Tibial artery (tissue), 4 donors: ENCODE measurements around the gene APCS.

Experiments
- DNase-seq, 2 donors: peaks; one replicate each; pipeline ENCODE4 v3.0.0-alpha.2; 2019
- H3K27ac ChIP-seq, 2 donors: fragments of 200-600 bp; sonication (generic) in 1 of 2; 1 replicate in 1 of 2; 2 replicates in 1 of 2; pipeline ENCODE4 v1.5.1; 2018 to 2019; ENCODE audit warnings: mild to moderate bottlenecking in 1 of 2
- H3K27me3 ChIP-seq, 2 donors: fragments of 200-600 bp; sonication (generic) in 1 of 2; one replicate each; pipeline versions ENCODE4 v1.5.1 to v1.6.0; 2016 to 2019
- H3K36me3 ChIP-seq, 3 donors: fragments of 200-600 bp; sonication (generic) in 2 of 3; one replicate each; pipeline ENCODE4 v1.5.1; 2016 to 2019; ENCODE audit warnings: mild to moderate bottlenecking in 2 of 3
- H3K4me1 ChIP-seq, 4 donors: fragments of 200-600 bp; sonication (generic) in 2 of 4; 1 replicate in 3 of 4; 2 replicates in 1 of 4; pipeline ENCODE4 v1.5.1; 2016 to 2019
- H3K4me3 ChIP-seq, 2 donors: fragments of 200-600 bp; sonication (generic) in 1 of 2; 1 replicate in 1 of 2; 2 replicates in 1 of 2; pipeline ENCODE4 v1.5.1; 2018 to 2019; ENCODE audit warnings: mild to moderate bottlenecking in 2 of 2
- H3K9me3 ChIP-seq, 3 donors: fragments of 200-600 bp; sonication (generic) in 1 of 3; one replicate each; pipeline ENCODE4 v1.5.1; 2016 to 2019
- CTCF ChIP-seq, 2 experiments: fragments of 200-600 bp in 1 of 2; fragments of 450-650 bp in 1 of 2; IDR thresholded peaks; one replicate each; pipeline ENCODE4 v1.5.1; 2017 to 2019; ENCODE audit warnings: antibody characterized with exemption in 2 of 2, mild to moderate bottlenecking in 1 of 2, moderate library complexity in 1 of 2
- intact Hi-C: fragments of 100-400 bp; cut with DNase I; formaldehyde crosslinking; loops from one replicate; pipeline ENCODE4 v1.15.0; 2023; ENCODE audit warnings: low total_unique reads

Gene APCS

DNA sequence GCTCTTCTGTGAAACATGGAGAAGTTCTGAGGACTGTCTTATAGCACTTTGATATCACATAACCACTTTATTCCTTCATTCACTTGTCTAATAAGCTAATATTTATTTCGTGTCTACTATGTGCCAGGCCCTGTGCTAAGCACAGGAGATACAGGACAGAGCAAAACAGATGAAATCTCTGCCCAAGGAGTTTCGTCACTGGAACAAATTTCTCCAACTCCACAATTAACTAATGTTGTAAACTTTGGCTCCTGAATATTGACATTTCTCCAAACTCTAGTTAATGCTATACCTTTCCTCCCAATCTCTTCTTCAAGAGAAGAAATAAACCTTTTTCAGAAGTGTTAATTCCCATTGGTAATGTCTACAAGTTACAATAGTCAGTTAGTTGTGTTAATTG is 27.0 kb upstream of the APCS start:
- no peaks in the 10 kb centered on the region for H3K4me1 ChIP-seq
- no peaks in the 10 kb centered on the region for H3K9me3 ChIP-seq
- H3K4me3 ChIP-seq = no peak overlapping the region
- H3K36me3 ChIP-seq = no peaks in the 10 kb centered on the region
- no peaks in the 10 kb centered on the region for H3K27me3 ChIP-seq
- H3K27ac ChIP-seq = no peak overlapping the region
- no peak for TF ChIP-seq CTCF (IDR thresholded peaks at IDR 0.05)
- intact Hi-C loops = no loop called here
- no peak for DNase-seq

DNA sequence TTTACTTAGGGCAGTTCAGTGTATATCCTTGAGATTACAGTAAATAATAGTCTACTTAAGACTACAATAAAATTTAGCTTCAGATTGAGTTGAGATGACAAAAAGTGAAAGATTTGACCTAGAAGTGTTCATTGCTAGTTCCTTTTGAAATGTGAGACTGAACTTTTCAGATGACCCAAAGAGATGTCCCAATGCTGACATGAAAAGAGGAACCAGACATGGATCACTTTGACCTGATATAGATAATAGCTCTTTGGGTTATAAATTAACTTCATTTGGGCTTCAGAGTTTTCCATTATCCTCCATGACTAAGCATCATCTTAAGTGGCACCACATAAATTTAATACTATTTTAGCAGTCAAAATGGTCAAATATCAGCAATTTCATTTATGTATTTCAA is 26.1 kb upstream of the APCS start:
- intact Hi-C loops = no loop called here
- no peaks in the 10 kb centered on the region for H3K9me3 ChIP-seq
- H3K4me3 ChIP-seq = no peak overlapping the region
- no peak for TF ChIP-seq CTCF (IDR thresholded peaks at IDR 0.05)
- no peaks in the 10 kb centered on the region for H3K36me3 ChIP-seq
- H3K27me3 ChIP-seq = no peaks in the 10 kb centered on the region
- no peak for DNase-seq
- H3K27ac ChIP-seq = no peak overlapping the region
- no peaks in the 10 kb centered on the region for H3K4me1 ChIP-seq

DNA sequence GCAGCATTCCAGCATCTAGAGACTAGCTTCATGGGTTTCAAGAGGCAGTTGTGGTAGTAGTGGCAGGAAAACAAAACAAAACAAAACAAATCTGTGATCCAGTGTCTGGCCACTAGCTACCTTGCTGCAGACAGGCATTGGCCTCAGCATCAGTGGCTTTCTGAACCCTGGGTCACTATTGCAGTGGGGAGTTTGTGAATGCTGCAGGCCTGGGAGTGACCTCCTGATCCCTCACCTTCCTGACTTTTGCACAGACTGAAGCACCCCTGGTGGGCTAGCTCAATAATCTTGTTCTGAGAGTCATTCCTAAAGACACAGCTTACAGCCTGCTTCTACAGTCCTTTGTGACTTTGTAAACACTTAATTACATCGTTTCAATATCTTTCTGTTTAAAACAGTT is 24.9 kb upstream of the APCS start:
- Histone ChIP-seq H3K4me1 (no peaks in the 10 kb centered on the region), H3K36me3 (no peaks in the 10 kb centered on the region), H3K27me3 (no peaks in the 10 kb centered on the region), H3K27ac (no peak overlapping the region), H3K4me3 (no peak overlapping the region), H3K9me3 (no peaks in the 10 kb centered on the region)
- intact Hi-C loops = no loop called here
- no peak for TF ChIP-seq CTCF (IDR thresholded peaks at IDR 0.05)
- DNase-seq = no peak

GRCh38 chr1:159577446-159577845 is 10.2 kb upstream of the APCS start:
- Histone ChIP-seq H3K4me1 (no peaks in the 10 kb centered on the region), H3K27ac (no peak overlapping the region), H3K4me3 (no peak overlapping the region), H3K9me3 (peaks cover 0 to 4% (median 0%) of the 10 kb centered on the region in 3 donors), H3K27me3 (no peaks in the 10 kb centered on the region), H3K36me3 (no peaks in the 10 kb centered on the region)
- intact Hi-C loops = no loop called here
- no peak for TF ChIP-seq CTCF (IDR thresholded peaks at IDR 0.05)
- DNase-seq = no peak

DNA sequence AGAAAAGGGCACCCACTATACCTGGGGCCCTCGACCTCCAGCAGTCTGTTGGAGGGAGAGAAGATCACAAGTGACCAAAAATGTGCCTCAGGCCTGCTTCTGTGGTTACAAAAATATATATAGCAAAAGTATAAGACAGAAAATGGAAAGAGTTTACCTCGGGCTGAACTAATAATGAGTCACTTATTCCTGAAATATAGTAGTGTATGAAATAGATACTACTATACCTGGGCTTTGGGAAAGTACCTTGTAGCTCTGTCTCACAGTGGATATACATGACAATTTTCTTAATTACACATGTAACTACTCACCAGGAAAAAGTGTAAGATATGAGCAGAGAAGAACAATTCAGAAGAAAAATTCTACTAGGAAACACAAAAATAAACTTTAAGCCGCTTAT is 7.3 kb upstream of the APCS start:
- Histone ChIP-seq H3K9me3 (no peaks in the 10 kb centered on the region), H3K27me3 (no peaks in the 10 kb centered on the region), H3K4me3 (no peak overlapping the region), H3K27ac (no peak overlapping the region), H3K36me3 (no peaks in the 10 kb centered on the region), H3K4me1 (no peaks in the 10 kb centered on the region)
- DNase-seq = no peak
- no peak for TF ChIP-seq CTCF (IDR thresholded peaks at IDR 0.05)
- intact Hi-C loops = no loop called here

DNA sequence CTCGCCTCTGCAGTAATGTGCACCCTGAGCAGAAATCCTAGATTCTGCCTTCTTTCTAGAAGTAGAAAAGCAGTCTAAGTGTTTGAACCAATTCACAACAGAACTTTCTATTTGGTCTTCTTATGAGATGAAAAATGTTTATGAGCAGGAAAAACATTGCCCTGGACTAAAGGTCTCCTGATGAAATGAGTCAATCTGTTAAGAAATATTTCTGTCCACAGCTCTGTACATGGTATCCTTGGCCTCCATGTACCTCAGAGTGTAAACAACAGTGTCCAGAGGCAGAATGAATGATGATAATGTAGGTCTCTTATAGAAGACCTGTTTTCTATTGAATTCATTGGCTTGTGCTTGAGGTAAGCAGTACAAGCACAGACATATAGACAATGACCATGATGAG is 6.2 kb upstream of the APCS start:
- intact Hi-C loops = no loop called here

More for the DNA sequence above, 6.2 kb upstream of the APCS start:
- no peak overlapping the region for H3K4me3 ChIP-seq
- DNase-seq = no peak
- TF ChIP-seq CTCF (IDR thresholded peaks at IDR 0.05) = no peak
- no peaks in the 10 kb centered on the region for H3K27me3 ChIP-seq
- no peak overlapping the region for H3K27ac ChIP-seq
- H3K9me3 ChIP-seq = no peaks in the 10 kb centered on the region
- no peaks in the 10 kb centered on the region for H3K36me3 ChIP-seq
- no peaks in the 10 kb centered on the region for H3K4me1 ChIP-seq
